Measurements from ENCODE around the gene MEF2A.

- TF ChIP-seq CTCF (IDR thresholded peaks at IDR 0.05) = no peak
- no peak for TF ChIP-seq POLR2A (IDR thresholded peaks at IDR 0.05)
These were observed 138.0 kb downstream of the MEF2A start for GRCh38 chr15:99703603-99704443.

All from lower leg skin (tissue), 3 donors.